GM12875 (cell line): ENCODE data around the gene RCL1.

Experiments used
- H3K4me3 ChIP-seq: one replicate; pipeline ENCODE4 v1.5.1; 2011; ENCODE audit warnings: low read depth, low read length, control low read depth
- TF ChIP-seq, protein P1 (sequence below): IDR thresholded peaks from 2 replicates; pipeline ENCODE4 v1.5.1; 2011; ENCODE audit warnings: low read depth, mild to moderate bottlenecking, control low read depth, inconsistent platforms, low read length, moderate library complexity, borderline replicate concordance; ENCODE audit not compliant: insufficient read depth

Gene RCL1

DNA sequence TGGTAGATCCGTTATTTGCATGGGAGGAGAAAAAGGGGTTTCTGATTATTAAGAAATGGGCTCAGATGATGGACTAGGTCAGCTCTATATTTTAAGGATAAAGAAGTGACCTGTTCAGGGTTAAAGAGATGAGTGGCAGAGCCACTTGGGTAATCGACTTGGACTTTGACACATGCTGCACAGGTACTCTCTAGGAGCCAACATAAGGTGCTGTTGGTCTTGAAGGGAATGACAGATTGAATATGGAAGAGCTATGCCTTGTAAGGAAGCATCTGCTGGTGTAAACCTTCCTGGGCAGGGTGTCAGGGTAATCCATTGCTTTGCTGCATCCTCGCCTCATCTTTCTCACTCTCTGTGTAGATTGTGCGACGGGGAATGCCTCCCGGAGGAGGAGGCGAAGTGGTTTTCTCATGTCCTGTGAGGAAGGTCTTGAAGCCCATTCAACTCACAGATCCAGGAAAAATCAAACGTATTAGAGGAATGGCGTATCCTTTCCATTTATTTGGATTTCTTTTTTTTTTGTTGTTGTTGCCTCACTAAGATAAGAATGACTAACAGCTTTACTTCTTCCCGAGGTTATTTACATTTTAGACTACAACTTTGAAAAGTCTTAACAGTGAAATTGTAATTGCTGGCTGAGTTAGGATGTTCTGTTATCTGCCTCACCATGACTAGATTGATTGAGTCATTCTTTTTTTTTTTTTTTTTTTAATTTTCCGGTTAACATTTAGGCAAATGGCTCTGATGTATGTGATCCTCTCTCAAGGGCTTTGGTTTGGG lies 41.2 kb downstream of the RCL1 start:
- H3K4me3 ChIP-seq, result no peak overlapping the region
- TF ChIP-seq, protein P1, sequence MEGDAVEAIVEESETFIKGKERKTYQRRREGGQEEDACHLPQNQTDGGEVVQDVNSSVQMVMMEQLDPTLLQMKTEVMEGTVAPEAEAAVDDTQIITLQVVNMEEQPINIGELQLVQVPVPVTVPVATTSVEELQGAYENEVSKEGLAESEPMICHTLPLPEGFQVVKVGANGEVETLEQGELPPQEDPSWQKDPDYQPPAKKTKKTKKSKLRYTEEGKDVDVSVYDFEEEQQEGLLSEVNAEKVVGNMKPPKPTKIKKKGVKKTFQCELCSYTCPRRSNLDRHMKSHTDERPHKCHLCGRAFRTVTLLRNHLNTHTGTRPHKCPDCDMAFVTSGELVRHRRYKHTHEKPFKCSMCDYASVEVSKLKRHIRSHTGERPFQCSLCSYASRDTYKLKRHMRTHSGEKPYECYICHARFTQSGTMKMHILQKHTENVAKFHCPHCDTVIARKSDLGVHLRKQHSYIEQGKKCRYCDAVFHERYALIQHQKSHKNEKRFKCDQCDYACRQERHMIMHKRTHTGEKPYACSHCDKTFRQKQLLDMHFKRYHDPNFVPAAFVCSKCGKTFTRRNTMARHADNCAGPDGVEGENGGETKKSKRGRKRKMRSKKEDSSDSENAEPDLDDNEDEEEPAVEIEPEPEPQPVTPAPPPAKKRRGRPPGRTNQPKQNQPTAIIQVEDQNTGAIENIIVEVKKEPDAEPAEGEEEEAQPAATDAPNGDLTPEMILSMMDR, result no peak

DNA sequence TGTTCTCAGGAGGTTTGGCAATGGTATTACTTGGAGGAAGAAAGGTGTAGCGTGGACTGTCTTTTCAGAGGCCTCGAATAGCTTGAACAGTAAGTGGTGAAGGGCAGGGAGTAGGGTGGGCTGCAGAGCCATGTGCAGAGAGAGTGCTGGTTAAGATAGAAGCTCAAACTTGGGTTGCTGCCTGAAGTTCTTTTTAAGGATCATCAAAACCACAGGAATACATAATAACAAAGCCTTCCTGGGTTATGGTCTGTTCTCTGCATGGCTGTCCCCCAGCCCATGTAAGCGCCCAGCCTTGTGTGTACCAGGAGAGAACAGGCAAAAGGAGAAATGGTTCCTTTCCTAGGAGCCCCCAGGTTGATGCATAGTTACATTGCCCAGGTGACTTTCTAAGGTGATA lies 43.9 kb downstream of the RCL1 start:
- TF ChIP-seq, protein P1, result no peak
- H3K4me3 ChIP-seq, result no peak overlapping the region

DNA sequence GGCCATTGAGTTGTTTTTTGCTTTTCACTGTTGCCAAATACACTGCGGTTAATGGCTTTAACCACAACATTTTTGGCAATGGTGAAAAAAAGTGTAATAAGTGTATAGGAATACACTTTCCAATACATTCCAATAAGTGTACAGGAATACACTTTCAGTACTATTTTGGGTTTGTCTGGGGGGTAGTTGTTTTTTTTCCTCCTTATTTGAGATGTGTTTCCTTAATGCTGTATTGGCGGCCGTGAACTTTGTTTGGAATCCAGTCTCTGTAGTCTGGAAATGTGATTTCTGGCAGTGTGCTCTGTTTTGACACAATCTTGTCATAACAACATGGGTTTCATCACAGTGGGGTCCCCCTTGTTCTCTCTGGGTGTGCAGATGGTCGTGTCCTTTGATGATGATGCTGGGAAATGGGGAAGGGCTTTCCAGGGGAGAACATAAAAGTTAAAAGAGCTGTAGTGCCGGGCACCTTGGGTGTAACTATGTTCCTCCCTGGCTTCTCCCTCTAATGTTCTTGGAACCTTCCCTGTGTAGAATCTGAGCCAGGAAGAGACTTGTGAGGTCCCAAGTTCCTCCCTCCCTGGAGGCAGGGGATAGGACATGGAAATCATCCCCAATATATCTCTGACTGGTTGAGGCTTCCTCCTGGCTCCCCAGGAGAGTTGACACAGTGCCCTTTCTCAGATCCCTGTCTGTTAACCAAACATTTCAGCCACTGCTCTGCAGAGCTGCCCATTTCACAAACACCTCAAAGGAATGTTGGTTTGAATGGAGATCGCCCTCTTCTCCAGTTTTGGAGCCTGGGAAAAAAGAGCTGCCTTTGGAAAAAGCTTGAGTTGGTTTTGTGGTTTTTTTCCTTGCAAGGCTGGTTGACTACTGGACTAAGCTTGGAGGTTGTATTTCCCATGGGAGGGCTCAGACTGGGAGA lies 44.8 kb downstream of the RCL1 start:
- TF ChIP-seq, protein P1, result no peak
- H3K4me3 ChIP-seq, result no peak overlapping the region

DNA sequence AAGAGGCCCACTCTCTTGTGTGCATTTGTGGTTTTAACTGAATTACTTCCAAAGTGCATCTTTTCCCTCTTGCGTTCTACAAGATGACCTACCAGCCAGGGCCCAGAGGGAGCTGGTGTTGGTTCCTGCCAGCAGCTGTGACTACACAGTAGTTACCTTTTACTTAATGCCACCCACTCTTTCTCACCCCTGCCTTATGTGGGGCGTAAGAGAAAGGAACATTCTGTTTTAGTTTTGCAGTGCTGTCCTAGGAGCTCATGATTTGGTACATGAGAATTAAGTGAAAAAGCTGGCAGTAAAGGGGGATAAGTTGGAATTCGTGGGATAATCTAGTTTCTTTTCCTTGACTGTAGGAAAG lies 45.4 kb downstream of the RCL1 start:
- TF ChIP-seq, protein P1, result no peak
- H3K4me3 ChIP-seq, result no peak overlapping the region

DNA sequence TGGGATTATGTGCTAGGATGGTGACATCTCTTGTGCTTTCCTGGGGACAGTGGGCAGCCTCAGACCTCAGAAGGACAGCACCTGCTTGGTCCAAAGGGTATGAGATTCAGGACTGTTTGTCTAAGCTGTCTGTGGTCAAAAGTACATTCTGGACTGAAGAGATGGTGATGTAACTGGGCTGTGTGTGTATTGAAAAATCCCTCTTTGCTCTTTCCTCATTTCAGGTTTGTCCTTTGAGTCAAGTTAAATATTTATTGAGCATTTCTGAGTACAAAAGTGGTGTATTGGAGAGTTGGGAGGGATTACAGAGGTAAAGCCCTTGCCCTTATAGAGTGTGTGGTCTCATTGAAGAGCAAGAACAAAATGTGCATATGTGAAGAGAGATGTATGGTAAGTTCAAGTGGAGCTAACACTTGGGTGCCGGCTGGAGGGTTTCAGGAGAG lies 46.7 kb downstream of the RCL1 start:
- TF ChIP-seq, protein P1, result no peak
- no peak overlapping the region for H3K4me3 ChIP-seq

DNA sequence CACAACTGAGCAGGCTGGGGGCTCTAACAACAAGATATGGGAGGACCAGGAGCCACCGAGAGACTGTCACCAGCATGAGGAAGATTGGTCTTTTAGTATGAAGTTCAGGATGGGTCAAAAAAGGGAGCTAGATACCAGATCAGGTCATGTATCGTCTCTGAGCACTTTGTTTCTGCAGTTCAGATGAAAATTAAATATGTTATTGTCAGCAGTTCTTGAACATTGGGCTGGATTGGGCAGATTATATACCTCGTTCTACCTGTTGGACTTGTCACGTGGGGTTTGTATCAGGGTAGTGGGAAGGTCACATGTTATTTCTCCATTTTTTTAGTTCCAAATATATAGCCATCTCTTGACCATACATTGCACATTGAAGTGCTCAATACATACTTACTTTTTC lies 47.3 kb downstream of the RCL1 start:
- no peak overlapping the region for H3K4me3 ChIP-seq
- TF ChIP-seq, protein P1, result no peak
